HG02973 (cell line): ENCODE data around the gene PLEKHH1.

ENCODE experiments used
- ATAC-seq: cut with Tn5 transposase; IDR thresholded peaks from one replicate; pipeline ENCODE4 v1.9.1; 2021; ENCODE audit warnings: moderate library complexity; ENCODE audit not compliant: unreplicated experiment

PLEKHH1 gene

DNA sequence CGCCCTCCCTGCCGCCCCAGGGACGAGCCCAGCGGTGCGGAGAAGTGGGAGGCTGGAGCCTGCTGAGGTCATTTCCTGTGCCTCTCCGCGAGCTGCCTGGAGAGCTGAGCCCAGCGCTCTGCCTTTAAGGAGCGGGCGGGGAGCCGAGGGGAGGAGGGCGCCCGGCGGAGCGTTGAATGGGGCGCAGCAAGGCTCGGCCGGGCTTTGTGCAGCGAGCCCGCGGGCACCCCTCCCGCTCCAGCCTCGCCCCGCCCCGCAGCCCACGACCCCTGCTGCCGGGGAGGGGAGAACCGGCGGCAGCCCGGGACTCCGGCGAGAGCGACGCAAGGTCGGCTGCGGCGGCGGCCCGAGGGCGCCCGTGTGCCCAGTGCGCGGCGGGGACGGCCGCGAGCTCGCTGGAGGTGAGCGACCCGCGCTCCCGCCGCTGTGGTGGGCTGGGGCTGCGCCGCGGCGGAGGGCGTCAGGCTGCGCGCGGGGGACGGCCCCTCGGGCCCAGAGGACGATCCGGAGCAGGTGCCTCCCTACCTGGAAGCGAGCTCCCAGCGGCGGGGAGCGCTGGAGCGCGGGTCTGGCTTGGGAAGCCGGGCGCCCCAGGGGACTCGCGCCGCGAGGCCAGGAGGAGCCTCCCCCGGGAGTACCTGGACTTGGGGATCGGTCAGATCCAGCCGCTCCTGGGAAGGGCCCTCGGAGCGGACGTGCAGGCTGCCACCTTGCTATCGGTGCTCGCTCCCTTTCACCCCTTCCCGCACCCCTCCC, at the start of gene PLEKHH1:
Gene PLEKHH1 (plus strand): TSS at position 293 of the 756 bp plus-strand sequence. CDS start 8,578 bp downstream, outside the sequence.
- ATAC-seq, result peak; percentile 63

DNA sequence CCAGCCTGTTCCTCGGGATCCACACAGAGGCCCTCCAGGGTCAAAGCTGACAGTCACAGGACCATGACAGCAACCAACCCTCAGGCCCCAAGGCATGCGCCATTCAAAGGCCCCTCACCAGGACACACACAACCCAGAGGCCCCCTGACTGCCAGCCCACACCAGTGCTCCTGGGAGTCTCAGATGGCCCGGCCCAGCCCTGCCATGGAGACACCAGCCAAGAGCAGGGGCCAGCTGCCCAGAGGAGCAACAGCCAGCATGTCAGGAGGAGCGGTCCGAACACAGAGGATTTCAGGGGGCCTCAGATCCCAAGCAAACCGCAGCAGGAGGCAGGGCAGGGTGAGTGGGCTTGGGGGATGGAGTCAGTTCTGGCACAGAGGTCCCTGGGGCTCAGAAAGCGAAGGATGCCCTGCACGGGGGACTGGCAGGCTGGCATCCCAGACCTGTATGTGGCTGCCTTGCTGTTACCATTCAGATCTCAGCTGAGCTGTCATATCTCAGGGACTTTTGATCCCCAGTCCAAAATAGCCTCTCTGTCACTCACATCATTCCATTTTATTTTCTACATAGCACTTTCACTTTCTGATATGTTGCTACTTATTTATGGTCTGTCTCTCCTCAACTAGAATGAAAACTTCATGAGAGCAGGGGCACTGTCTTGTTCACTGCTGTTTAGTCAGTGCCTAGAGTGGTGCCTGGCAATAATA, 49.4 kb upstream of the PLEKHH1 start:
- no peak for ATAC-seq

DNA sequence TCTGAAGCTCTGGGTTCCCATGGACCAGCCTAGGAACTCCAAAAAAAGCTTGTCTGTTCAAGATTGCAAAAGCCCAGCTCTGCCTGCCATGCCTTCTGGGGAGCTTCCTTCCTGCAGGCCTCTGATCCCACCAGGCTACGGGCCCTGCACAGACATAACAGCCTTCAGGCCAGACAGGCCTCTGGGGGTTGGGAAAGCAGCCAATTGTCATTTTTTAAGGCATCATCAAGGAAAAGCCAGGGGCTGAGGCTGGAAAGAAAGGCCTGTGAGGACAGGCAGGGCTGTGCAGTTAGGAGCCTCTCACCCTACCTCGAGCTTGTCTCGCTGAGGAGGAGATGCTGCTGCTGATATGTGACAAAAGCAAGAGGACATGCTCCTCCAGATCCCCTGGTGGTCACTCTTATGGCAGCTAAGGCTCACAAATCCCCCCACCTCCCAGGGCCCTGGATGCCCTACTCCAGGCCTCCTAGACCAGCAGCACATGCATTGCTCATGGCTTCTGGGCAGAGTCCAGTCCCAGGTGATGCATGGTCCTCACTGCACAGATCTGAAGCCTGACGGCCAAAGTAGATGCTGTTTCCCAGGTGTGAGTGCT, 47.5 kb upstream of the PLEKHH1 start:
- no peak for ATAC-seq

DNA sequence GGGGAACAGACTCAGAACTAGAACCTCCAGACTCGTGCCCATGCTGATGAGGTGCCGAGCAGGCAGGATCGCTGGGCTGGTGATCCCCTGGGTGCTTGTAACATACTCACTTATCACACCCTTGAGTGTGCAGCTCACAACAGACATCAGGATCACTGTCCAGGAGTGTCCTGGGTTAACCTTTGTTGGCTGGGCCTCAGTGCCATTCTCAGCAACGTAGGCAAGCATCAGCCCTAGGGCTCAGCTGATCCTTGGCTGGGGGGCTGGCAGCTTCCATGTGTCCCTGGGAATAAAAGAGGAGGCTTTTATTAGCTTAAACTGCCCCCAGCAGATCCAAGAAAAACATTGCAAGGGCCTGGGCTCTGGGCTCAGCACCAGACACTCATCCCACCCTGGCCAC, 46.2 kb upstream of the PLEKHH1 start:
- no peak for ATAC-seq

DNA sequence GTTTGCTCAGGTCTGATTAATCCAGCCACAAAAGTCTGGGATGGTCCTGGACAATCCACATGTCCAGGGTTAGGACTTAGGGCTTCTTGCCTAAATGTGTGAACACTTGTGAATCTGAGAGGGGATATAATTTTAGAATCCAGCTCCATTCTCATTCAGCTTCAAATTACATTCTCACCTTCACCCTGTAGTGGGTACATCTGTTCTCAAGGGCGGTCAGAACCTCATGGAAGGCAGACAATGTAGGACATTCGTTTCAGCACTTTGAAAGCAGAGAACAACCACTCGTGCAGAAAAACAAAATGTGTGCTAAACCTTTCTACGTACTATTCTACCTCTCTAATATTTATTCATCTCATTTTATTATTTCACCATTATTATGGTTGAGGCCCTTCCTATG, 45.8 kb upstream of the PLEKHH1 start:
- no peak for ATAC-seq

DNA sequence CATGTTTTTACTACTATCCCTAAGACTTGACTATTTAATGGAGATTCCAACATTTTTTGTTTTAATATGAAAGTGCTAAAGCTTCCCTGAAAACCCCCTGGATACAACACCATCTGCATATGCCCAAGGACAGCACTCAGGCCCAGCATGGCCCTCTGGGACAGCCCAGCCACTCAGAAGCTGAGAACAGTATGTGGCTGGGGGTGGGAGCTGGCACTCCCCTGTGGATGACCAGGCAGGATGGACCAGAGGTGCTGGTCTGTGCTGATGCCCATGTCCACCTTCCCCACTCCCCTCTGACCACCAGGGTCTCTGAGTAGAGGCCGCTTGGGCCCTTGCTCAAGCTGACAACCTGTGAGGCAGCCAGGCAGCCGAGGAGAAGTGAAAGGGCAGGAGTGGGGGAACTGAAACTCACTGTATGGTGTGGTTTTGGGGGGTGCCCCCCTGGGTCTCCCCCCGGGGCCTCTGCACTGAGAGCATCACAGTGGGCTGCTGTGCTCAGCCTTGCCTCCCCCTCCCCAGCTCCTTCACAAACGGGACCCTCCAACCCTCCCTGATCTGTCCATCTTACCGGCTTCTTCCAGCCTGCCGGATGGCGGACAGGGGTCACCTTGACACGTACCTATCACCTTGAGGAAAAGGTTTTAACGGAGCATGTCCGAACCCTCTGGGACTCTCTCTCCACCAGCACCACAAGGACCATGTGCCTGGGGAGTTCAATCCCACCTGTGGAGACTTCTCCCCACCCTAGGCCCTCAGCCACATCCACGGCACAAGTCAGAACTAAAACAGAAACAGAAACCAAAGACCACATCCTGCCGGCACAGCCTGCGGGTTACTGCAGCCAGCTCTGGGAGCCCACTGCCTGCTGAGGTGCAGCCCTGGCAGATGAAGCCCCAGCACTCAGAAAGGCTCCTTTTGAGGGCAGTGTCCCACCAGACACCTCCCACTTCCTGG, 44.9 kb upstream of the PLEKHH1 start, which contains the start of gene TMEM229B:
Gene TMEM229B (minus strand): TSS at position 785 of the 957 bp plus-strand sequence. CDS start 14,798 bp downstream, outside the sequence.
- ATAC-seq, result peak; percentile 91

DNA sequence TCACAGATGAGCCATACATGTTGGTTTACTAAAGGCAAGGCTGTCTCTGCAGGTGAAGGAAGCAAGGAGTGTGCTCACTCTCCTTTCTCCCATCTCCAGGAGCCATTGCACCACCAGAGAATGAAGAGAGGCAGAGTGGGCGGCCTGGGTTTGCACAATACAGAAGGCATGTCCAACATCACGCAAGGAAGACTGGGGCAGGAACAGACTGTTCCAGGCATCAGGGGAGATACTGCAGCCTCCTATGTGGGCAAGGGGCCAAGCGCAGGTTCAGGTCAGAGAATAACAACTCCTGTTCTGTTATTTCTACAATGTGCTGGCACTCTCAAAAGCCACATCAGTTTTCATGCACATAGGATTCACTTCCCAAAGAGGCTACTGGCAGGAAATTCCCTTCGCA, 42.9 kb upstream of the PLEKHH1 start:
- ATAC-seq, result no peak

GRCh38 chr14:67491285-67491684, 41.8 kb upstream of the PLEKHH1 start:
- ATAC-seq, result no peak

DNA sequence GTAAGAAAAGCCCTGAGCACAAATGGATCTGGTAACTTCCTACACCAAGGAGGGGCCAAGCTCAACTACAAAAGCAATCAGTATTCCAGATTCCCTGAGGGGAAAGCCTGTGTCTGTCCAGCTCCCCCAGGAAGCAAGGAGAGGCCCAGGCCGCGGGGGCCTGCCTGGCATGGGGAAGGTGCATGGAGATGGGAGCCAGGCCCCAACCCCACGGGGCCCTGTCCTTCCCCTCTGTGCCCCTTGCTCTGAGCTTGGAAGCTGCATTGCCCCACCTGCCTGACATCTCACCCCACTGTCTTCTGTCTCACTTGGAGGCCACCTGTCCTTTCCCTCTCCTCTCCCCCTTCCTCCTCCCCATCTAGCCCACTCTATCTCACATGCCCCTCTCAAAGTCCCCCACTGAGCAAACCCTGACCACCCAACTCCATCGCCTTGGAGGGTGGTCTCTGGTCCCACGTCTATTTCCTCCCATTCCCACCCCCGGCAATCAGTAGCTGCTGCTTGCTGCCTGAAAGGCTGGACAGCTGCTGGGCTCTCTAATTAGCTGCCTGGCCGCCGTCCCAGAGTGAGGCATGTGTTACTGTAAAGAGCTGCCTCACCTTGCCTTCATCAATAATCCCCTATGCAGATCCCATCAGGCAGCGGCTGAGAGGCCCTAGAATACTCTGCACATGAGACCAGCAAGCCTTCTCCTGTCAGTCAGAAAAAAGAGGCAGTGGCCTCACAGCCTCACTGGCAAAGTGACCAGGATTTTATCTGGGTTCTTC, 41.2 kb upstream of the PLEKHH1 start:
- no peak for ATAC-seq

- ATAC-seq, result no peak
These were observed 40.6 kb upstream of the PLEKHH1 start for GRCh38 chr14:67492538-67492937.

DNA sequence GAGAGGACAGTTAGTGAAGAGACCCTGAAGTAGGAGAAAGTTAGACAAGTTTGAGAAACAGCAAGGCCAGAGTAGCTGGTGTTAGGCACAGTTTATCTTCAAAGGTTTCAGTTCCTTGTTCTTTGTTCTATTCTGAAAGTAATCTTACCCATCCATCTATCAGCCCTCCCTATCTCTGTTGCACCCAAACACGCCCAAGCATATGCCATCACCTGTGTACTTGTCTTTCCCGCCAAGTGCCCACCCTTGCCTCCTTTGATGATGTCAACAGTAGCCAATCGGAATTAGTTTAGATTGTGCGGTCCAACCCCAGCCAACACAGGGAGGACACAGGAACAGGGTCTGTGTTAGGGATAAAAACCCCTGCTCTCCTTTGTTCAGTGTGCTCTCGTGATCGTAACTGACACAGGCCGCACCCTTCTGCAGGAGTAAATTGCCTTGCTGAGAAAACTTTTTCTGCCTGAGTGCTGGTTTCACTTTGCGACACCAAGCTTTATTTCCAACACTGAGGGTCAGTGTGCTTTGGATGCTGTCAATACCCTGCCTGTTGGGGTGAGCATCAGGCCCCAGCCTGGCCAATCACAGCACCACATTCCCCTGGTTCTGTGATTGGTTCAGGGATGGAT, 39.9 kb upstream of the PLEKHH1 start:
- ATAC-seq, result no peak

- ATAC-seq, result no peak
These were observed 37.3 kb upstream of the PLEKHH1 start for GRCh38 chr14:67495827-67496226.

DNA sequence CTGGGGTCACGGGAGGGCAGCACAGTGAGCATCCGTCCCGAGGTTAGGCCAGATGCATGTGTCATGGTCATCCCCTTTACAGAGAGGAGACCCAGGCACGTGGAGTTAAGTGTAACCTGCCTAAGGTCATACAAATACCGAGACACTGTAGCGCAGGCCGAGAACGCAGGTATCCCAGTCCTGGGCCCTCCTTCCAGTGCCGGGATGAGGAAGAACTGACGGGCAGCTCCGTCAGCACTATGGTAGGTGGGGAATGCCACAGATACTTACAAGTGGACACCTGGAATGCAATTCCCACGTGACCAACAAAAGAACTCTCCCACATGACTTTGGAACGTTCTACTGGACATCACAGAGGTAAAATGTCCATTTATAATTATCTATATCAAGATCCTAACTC, 35.9 kb upstream of the PLEKHH1 start:
- ATAC-seq, result no peak

- ATAC-seq, result no peak
These were observed 35.4 kb upstream of the PLEKHH1 start for GRCh38 chr14:67497716-67498115.

- no peak for ATAC-seq
These were observed 32.1 kb upstream of the PLEKHH1 start for GRCh38 chr14:67500981-67501380.

DNA sequence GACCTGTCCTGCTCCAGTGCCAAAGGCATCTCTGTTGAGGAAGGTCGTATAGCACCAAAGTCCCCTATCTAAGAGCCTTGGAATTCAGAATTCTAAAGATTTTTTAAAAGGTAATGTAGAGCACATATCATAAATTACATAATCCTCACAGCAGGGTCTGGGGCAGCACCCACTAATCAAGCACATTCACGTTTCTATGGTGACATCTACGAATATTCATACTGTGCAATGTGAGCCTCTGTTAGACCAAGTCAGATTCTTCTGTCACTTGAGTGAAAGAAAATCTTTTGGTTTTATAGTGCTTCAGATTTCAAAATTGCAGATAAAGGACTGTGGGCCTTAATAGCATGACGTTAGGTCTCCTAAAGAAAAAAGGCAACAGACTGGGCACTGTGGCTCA, 31.4 kb upstream of the PLEKHH1 start:
- no peak for ATAC-seq

DNA sequence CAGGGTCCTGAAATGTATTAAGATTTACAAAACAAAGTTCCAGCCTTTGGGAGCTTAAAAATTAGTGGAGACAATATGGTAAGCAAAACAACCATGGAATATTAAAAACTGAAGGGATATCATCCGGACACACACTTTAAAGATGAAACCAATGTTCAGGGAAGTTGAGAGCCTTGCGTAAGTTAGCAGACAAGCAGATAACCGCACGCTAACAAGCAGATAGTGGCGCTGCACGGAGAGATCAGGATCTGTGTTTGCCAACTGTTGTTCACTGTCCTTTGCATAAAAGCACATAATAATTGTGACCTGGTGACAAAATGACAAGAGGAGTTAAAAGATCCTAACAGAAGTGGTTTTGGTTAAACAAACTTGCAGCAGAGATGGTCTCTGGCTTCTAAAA, 30.2 kb upstream of the PLEKHH1 start:
- ATAC-seq, result no peak

- no peak for ATAC-seq
These were observed 29.8 kb upstream of the PLEKHH1 start for GRCh38 chr14:67503331-67503730.

DNA sequence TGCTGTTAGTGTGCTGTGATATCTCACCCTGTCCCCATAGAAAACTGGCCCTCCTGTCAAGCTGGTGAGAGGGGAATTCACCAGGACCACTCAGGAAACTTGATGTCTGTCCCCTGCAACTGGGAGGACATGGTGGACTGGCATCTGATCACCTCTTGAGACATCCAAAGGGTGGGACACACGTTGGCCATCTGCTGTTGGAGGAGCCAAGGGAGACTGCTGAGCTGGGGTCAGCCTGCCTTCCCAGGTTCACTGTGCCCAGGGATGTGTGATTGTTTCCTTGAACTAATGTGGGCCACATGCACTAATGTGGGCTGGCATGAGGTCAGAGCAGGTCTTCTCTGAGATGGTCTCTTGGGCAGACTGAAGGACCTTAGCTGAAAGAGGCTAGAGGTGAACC, 27.8 kb upstream of the PLEKHH1 start:
- ATAC-seq, result no peak

- ATAC-seq, result no peak
These were observed 24.1 kb upstream of the PLEKHH1 start for GRCh38 chr14:67508956-67509355.
